ENCODE data around the gene NLRP6.

The NLRP6 gene

GRCh38 chr11:326842-327580 lies 48.8 kb downstream of the NLRP6 start:
- TF ChIP-seq USF1 (IDR thresholded peaks at IDR 0.05) (peak; percentile 67), NFIC (IDR thresholded peaks at IDR 0.05) (peak; percentile 4; the same call in 1 of the 2 replicates), CREB1 (IDR thresholded peaks at IDR 0.05; ENCODE audit: low read depth) (no peak), TCF12 (IDR thresholded peaks at IDR 0.05; ENCODE audit: low read depth) (no peak)

- TF ChIP-seq TAF1 (IDR thresholded peaks at IDR 0.05; ENCODE audit: low read depth) (no peak), USF1 (IDR thresholded peaks at IDR 0.05) (no peak), EGR1 (IDR thresholded peaks at IDR 0.05) (no peak), YY1 (IDR thresholded peaks at IDR 0.05; ENCODE audit: low read depth) (no peak), REST (IDR thresholded peaks at IDR 0.05; ENCODE audit: low read depth) (no peak), EP300 (IDR thresholded peaks at IDR 0.05; ENCODE audit: borderline replicate concordance) (no peak)
These were observed 49.3 kb downstream of the NLRP6 start for GRCh38 chr11:327581-327923.

GRCh38 chr11:328012-328411 lies 49.8 kb downstream of the NLRP6 start:
- no peak for TF ChIP-seq TAF1 (IDR thresholded peaks at IDR 0.05; ENCODE audit: low read depth)
- TF ChIP-seq MAX (IDR thresholded peaks at IDR 0.05) = no peak
- no peak for TF ChIP-seq FOXM1 (IDR thresholded peaks at IDR 0.05; ENCODE audit: borderline replicate concordance, low read depth)
- no peak for TF ChIP-seq EGR1 (IDR thresholded peaks at IDR 0.05)
- TF ChIP-seq TCF12 (IDR thresholded peaks at IDR 0.05; ENCODE audit: low read depth) = no peak
- TF ChIP-seq CEBPB (IDR thresholded peaks at IDR 0.05) = no peak
- TF ChIP-seq NFIC (IDR thresholded peaks at IDR 0.05) = no peak
- no peak for TF ChIP-seq CREB1 (IDR thresholded peaks at IDR 0.05; ENCODE audit: low read depth)
- TF ChIP-seq ZBTB7A (IDR thresholded peaks at IDR 0.05; ENCODE audit: low read depth) = no peak
- no peak for TF ChIP-seq USF1 (IDR thresholded peaks at IDR 0.05)
- TF ChIP-seq TEAD4 (IDR thresholded peaks at IDR 0.05) = no peak
- no peak for TF ChIP-seq EP300 (IDR thresholded peaks at IDR 0.05; ENCODE audit: borderline replicate concordance)
- no peak for TF ChIP-seq YY1 (IDR thresholded peaks at IDR 0.05; ENCODE audit: low read depth)
- no peak for TF ChIP-seq RAD21 (IDR thresholded peaks at IDR 0.05; ENCODE audit: low read depth)
- TF ChIP-seq REST (IDR thresholded peaks at IDR 0.05; ENCODE audit: low read depth) = no peak

GRCh38 chr11:329886-330253 lies 51.7 kb downstream of the NLRP6 start:
- TF ChIP-seq CEBPB (IDR thresholded peaks at IDR 0.05) (no peak), TAF1 (IDR thresholded peaks at IDR 0.05; ENCODE audit: low read depth) (no peak), CREB1 (IDR thresholded peaks at IDR 0.05; ENCODE audit: low read depth) (no peak), YY1 (IDR thresholded peaks at IDR 0.05; ENCODE audit: low read depth) (no peak), TEAD4 (IDR thresholded peaks at IDR 0.05) (no peak), EP300 (IDR thresholded peaks at IDR 0.05; ENCODE audit: borderline replicate concordance) (no peak), RAD21 (IDR thresholded peaks at IDR 0.05; ENCODE audit: low read depth) (no peak), TCF12 (IDR thresholded peaks at IDR 0.05; ENCODE audit: low read depth) (no peak), MAX (IDR thresholded peaks at IDR 0.05) (no peak), ZBTB7A (IDR thresholded peaks at IDR 0.05; ENCODE audit: low read depth) (no peak), EGR1 (IDR thresholded peaks at IDR 0.05) (no peak), REST (IDR thresholded peaks at IDR 0.05; ENCODE audit: low read depth) (no peak)

Data from Ishikawa (cell line).